ENCODE measurements around the gene KIF1A.

- TF ChIP-seq CTCF (IDR thresholded peaks at IDR 0.05; ENCODE audit: poor library complexity, severe bottlenecking) (no peak), EP300 (conservative IDR thresholded peaks at IDR 0.05; ENCODE audit: poor library complexity, severe bottlenecking) (no peak), RAD21 (conservative IDR thresholded peaks at IDR 0.05) (no peak), EZH2 (IDR thresholded peaks at IDR 0.05; ENCODE audit: borderline replicate concordance, insufficient read depth, low read length, poor library complexity, severe bottlenecking) (no peak)
Observed at GRCh38 chr2:240831594-240832204, 11.7 kb upstream of the KIF1A start.
